Spleen (tissue), 7 donors: Measurements from ENCODE around the gene GHRH.

Source experiments
- POLR2A ChIP-seq, 3 donors: fragments of 450-650 bp; IDR thresholded peaks; one replicate each; pipeline ENCODE4 v1.5.1; 2017; ENCODE audit warnings: antibody characterized with exemption in 3 of 3, mild to moderate bottlenecking in 1 of 3
- POLR2AphosphoS5 ChIP-seq, 3 donors: sonication (generic); formaldehyde crosslinking; IDR thresholded peaks; one replicate each; pipeline ENCODE4 v1.5.1; 2017; ENCODE audit warnings: antibody characterized with exemption in 3 of 3
- TF ChIP-seq, protein P1 (sequence below), 11 experiments: fragments of 200-600 bp in 7 of 11; fragments of 450-650 bp in 4 of 11; sonication (generic) in 4 of 11; IDR thresholded peaks in 8 of 11; conservative IDR thresholded peaks in 3 of 11; 1 replicate in 7 of 11; 2 replicates in 4 of 11; pipeline versions ENCODE4 v1.4.0 to v1.8.0; 2016 to 2021; ENCODE audit warnings: antibody characterized with exemption in 11 of 11, inconsistent platforms in 4 of 11, mild to moderate bottlenecking in 1 of 11
- donor health status: DM: no; HTN: no; CAD: no; lungs with moderate emphysema.
- donor health status: DM: no; HTN: no; CAD: no.
- donor health status: DM: no; HTN: no; CAD: no.

GRCh38 chr20:37223053-37223452 lies 38.6 kb downstream of the GHRH start:
- TF ChIP-seq POLR2AphosphoS5 (IDR thresholded peaks at IDR 0.05), result peak in 1 of 3 donors; percentile 33
- TF ChIP-seq, protein P1, sequence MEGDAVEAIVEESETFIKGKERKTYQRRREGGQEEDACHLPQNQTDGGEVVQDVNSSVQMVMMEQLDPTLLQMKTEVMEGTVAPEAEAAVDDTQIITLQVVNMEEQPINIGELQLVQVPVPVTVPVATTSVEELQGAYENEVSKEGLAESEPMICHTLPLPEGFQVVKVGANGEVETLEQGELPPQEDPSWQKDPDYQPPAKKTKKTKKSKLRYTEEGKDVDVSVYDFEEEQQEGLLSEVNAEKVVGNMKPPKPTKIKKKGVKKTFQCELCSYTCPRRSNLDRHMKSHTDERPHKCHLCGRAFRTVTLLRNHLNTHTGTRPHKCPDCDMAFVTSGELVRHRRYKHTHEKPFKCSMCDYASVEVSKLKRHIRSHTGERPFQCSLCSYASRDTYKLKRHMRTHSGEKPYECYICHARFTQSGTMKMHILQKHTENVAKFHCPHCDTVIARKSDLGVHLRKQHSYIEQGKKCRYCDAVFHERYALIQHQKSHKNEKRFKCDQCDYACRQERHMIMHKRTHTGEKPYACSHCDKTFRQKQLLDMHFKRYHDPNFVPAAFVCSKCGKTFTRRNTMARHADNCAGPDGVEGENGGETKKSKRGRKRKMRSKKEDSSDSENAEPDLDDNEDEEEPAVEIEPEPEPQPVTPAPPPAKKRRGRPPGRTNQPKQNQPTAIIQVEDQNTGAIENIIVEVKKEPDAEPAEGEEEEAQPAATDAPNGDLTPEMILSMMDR (IDR thresholded peaks at IDR 0.05 in 8 of 11, conservative IDR thresholded peaks at IDR 0.05 in 3 of 11), result no peak
- no peak for TF ChIP-seq POLR2A (IDR thresholded peaks at IDR 0.05)
